Dedifferentiated amniotic fluid mesenchymal stem cell (primary cell): ENCODE data around the gene NEK7.

Experiments
- DNase-seq: peaks from one replicate; pipeline ENCODE4 v3.0.0-alpha.2; 2016; ENCODE audit errors: extremely low spot score

The NEK7 gene

GRCh38 chr1:198143797-198144196, 13.0 kb upstream of the NEK7 start:
- DNase-seq = no peak

- no peak for DNase-seq
These were observed 9.6 kb upstream of the NEK7 start for GRCh38 chr1:198147216-198147615.

GRCh38 chr1:198150369-198150768, 6.4 kb upstream of the NEK7 start:
- DNase-seq = no peak

GRCh38 chr1:198151688-198152087, 5.1 kb upstream of the NEK7 start:
- DNase-seq = no peak

GRCh38 chr1:198153103-198153502, 3.7 kb upstream of the NEK7 start:
- DNase-seq = no peak

- DNase-seq = no peak
These were observed 3.0 kb upstream of the NEK7 start for GRCh38 chr1:198153804-198154203.

GRCh38 chr1:198155253-198155652, 1.5 kb upstream of the NEK7 start:
- peak; percentile 75 for DNase-seq

GRCh38 chr1:198156111-198156744, 570 bp upstream of the NEK7 start:
- DNase-seq = peak; percentile 60

GRCh38 chr1:198157241-198157846, 546 bp downstream of the NEK7 start:
- DNase-seq = peak; percentile 95

- no peak for DNase-seq
These were observed 1.3 kb downstream of the NEK7 start for GRCh38 chr1:198157847-198158725.

GRCh38 chr1:198158735-198159589, 2.2 kb downstream of the NEK7 start:
- DNase-seq = peak; percentile 88

- no peak for DNase-seq
These were observed 3.4 kb downstream of the NEK7 start for GRCh38 chr1:198160222-198160621.

- no peak for DNase-seq
These were observed 4.3 kb downstream of the NEK7 start for GRCh38 chr1:198160946-198161614.

GRCh38 chr1:198161718-198162090, 4.9 kb downstream of the NEK7 start:
- DNase-seq = no peak

GRCh38 chr1:198162091-198162767, 5.4 kb downstream of the NEK7 start:
- no peak for DNase-seq

- DNase-seq = no peak
These were observed 9.3 kb downstream of the NEK7 start for GRCh38 chr1:198165927-198166647.

- DNase-seq = no peak
These were observed 10.1 kb downstream of the NEK7 start for GRCh38 chr1:198166900-198167299.

- DNase-seq = no peak
These were observed 10.7 kb downstream of the NEK7 start for GRCh38 chr1:198167436-198167934.

- DNase-seq = no peak
These were observed 11.4 kb downstream of the NEK7 start for GRCh38 chr1:198168227-198168626.

- no peak for DNase-seq
These were observed 12.9 kb downstream of the NEK7 start for GRCh38 chr1:198169672-198170071.
